ENCODE measurements around the gene TP63. TPM values are rescaled to one million over a fixed set of nuclear protein-coding genes. Genes with fewer than 3 reads are reported as not detected.
A peak's percentile ranks its signal among the peaks of the same experiment; 100 is the strongest.

TP63 gene
- total and polyA plus RNA-seq, 7 experiments from 2014 or later: 0.11 to 0.97 (median 0.20) TPM; not detected in 4

DNA sequence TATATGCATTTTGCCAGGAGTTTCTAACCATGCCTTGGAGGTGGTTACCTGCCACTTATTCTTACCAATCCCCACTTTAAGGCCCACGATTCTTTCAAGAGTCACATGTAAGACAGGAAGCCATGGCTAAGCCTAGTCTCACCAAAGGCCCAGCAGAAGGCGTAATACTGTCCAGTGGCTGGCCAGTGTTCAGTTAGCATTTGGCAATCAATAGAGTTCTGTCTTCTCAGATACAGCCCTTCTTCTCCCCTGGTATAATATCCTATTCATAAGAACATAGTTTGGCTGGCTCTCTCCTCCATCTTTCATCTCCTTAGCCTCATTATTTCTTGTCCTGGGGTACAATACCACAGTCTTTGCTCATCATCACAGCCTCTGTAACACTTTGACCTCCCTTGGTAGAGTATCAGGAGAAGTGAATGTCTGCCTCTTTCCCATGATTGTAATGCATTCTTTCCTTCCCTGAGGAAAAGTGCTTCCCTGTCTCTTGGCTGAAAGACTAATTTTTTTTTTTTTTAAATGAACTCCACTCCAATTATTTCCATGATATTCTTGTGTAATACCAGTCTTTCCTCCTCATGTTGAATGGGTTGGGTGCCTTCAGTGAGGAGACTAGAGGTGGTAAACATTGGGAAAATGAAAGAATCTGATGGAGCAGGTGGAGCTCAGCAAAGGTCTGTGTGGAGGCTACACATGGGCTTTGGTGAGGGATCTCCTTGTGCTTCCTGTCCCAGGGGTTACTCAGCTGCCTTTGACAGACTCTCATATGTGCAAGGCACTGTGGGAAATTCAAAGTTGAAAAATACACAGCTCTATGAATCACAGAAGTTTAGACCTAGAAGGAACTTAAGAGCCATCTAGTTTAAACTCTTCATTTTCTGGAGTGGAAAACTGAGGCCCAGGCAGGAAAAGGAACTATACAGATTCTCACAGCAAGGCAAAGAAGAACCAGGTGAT, 271.3 kb downstream of the TP63 start:
- no peaks in the 10 kb centered on the region for H3K9me3 ChIP-seq (ENCODE audit: control insufficient read depth in 2 of 3, low read length in 3 of 3)
- H3K27me3 Mint-ChIP-seq: peaks cover 0 to 5% (median 0%) of the 10 kb centered on the region in 5 donors

DNA sequence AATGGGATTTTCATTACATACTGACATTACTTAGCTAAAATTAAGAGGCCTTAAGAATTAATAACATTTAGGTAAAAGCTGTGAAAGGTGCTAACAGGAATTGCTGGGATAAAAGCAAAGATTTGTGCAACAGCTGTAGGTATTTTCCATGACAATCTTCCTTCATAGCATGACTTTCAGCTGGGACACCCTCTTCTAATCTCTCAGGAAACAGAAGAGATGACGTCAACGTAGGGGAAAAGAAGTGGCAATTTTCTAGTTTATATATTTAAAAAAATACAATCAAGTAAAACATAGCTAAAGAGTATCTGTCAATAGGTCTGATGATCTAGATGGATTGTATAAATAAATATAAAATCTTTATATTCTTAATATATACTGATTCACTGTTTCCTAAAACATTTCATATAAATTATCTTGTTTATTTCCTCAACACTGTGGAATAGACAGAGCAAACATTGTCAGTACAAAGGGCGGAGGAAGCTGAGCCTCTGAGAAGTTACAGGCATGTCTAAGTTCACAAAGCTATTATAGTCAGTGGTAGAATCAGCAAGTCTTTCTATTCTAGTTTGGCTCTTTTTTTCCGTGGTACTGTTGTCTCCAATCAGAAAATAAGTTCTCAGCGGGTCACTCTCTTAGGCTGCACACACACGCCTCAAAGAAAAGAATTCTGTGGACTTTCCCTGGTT, 272.5 kb downstream of the TP63 start:
- Histone ChIP-seq H3K36me3 (ENCODE audit: control insufficient read depth in 2 of 3, insufficient read depth in 3 of 3, low read length in 3 of 3) (no peaks in the 10 kb centered on the region), H3K9me3 (ENCODE audit: control insufficient read depth in 2 of 3, low read length in 3 of 3) (no peaks in the 10 kb centered on the region), H3K4me3 (ENCODE audit: low read length) (no peak overlapping the region), H3K27ac (ENCODE audit: low read depth, low read length) (no peak overlapping the region), H3K4me1 (ENCODE audit: control insufficient read depth in 2 of 2, insufficient read depth in 2 of 2, low read length in 2 of 2) (no peaks in the 10 kb centered on the region), H3K27me3 (ENCODE audit: control insufficient read depth in 2 of 2, insufficient read depth in 2 of 2, low read length in 2 of 2) (no peaks in the 10 kb centered on the region)
- Mint-ChIP-seq H3K4me1 (no peaks in the 10 kb centered on the region), H3K36me3 (no peaks in the 10 kb centered on the region), H3K27ac (no peak overlapping the region), H3K27me3 (peaks cover 0 to 5% (median 0%) of the 10 kb centered on the region in 5 donors), H3K9me3 (peaks cover 0 to 4% (median 0%) of the 10 kb centered on the region in 11 donors), H3K4me3 (no peak overlapping the region)
- intact Hi-C loops (cut with micrococcal nuclease): no loop called here
- ChIA-PET CTCF (no interaction called here), POLR2A (interaction anchor here (0.7 kb wide), 1 partner anchor 32 kb away, joined by 3 read pairs; no protein-coding TSS in a partner anchor)
- ATAC-seq: no peak
- DNase-seq: no peak

More for the DNA sequence above, 271.3 kb downstream of the TP63 start:
- peaks cover 0 to 4% (median 0%) of the 10 kb centered on the region in 11 donors for H3K9me3 Mint-ChIP-seq
- ChIA-PET CTCF (no interaction called here), POLR2A (no interaction called here)
- no peak for ATAC-seq
- intact Hi-C loops (cut with micrococcal nuclease): no loop called here
- no peaks in the 10 kb centered on the region for H3K4me1 Mint-ChIP-seq
- peak overlapping the region in 1 of 9 donors; percentile 21 for H3K27ac Mint-ChIP-seq
- Histone ChIP-seq H3K4me1 (ENCODE audit: control insufficient read depth in 2 of 2, insufficient read depth in 2 of 2, low read length in 2 of 2) (no peaks in the 10 kb centered on the region), H3K27me3 (ENCODE audit: control insufficient read depth in 2 of 2, insufficient read depth in 2 of 2, low read length in 2 of 2) (no peaks in the 10 kb centered on the region), H3K36me3 (ENCODE audit: control insufficient read depth in 2 of 3, insufficient read depth in 3 of 3, low read length in 3 of 3) (no peaks in the 10 kb centered on the region), H3K4me3 (ENCODE audit: low read length) (no peak overlapping the region), H3K27ac (ENCODE audit: low read depth, low read length) (no peak overlapping the region)
- H3K36me3 Mint-ChIP-seq: no peaks in the 10 kb centered on the region
- no peak overlapping the region for H3K4me3 Mint-ChIP-seq
- DNase-seq: no peak

DNA sequence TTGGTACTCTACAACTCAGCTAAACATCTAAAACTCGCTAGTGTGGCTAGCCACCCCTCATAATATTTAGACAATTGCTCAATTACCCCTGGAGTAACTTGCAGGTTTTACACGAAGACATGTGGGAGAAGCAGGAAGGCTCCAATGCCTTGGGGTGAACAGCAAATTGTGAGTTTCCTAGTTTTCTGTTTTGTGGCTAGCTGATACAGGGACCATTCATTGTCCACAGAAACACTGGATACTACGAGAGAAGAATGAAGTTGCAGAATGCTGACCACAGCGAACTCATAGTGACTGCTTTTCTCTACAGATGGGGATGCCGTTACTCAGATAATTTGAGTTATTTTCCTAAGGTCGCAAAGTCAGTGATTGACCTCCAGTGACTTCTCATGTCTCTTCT, 276.6 kb downstream of the TP63 start:
- Histone ChIP-seq H3K4me3 (ENCODE audit: low read length) (no peak overlapping the region), H3K36me3 (ENCODE audit: control insufficient read depth in 2 of 3, insufficient read depth in 3 of 3, low read length in 3 of 3) (no peaks in the 10 kb centered on the region), H3K27ac (ENCODE audit: low read depth, low read length) (no peak overlapping the region), H3K27me3 (ENCODE audit: control insufficient read depth in 2 of 2, insufficient read depth in 2 of 2, low read length in 2 of 2) (no peaks in the 10 kb centered on the region), H3K4me1 (ENCODE audit: control insufficient read depth in 2 of 2, insufficient read depth in 2 of 2, low read length in 2 of 2) (no peaks in the 10 kb centered on the region), H3K9me3 (ENCODE audit: control insufficient read depth in 2 of 3, low read length in 3 of 3) (no peaks in the 10 kb centered on the region)
- H3K4me3 Mint-ChIP-seq: no peak overlapping the region
- H3K27ac Mint-ChIP-seq: no peak overlapping the region
- intact Hi-C loops (cut with micrococcal nuclease): no loop called here
- H3K27me3 Mint-ChIP-seq: peaks cover 0 to 5% (median 0%) of the 10 kb centered on the region in 5 donors
- CTCF ChIA-PET: interaction anchor here (1.3 kb wide), 1 partner anchor 635 kb away, joined by 3 read pairs; no protein-coding TSS in a partner anchor
- DNase-seq: no peak
- peaks cover 0 to 4% (median 0%) of the 10 kb centered on the region in 11 donors for H3K9me3 Mint-ChIP-seq
- no peaks in the 10 kb centered on the region for H3K4me1 Mint-ChIP-seq
- ATAC-seq: no peak
- POLR2A ChIA-PET: no interaction called here
- no peaks in the 10 kb centered on the region for H3K36me3 Mint-ChIP-seq

DNA sequence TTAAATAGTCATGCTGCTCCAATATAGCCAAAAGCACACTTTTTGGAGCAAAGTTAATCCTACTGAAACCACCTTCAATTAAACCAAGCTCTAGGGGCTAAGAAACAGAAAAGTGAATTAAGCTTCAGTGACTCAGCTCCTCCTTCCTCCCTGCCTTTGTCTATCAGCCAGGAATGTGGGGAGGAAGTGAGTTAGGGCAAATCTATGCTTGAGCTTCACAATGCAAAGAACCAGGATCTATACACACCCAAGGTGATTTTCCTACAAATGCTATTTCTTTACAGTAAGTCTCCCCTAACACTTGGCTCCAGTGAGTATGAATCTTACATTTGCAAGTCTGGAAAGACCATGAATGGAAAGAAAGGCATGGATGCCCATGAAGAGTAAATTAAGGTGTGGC, 277.5 kb downstream of the TP63 start:
- Histone ChIP-seq H3K9me3 (ENCODE audit: control insufficient read depth in 2 of 3, low read length in 3 of 3) (no peaks in the 10 kb centered on the region), H3K4me3 (ENCODE audit: low read length) (no peak overlapping the region), H3K27me3 (ENCODE audit: control insufficient read depth in 2 of 2, insufficient read depth in 2 of 2, low read length in 2 of 2) (no peaks in the 10 kb centered on the region), H3K4me1 (ENCODE audit: control insufficient read depth in 2 of 2, insufficient read depth in 2 of 2, low read length in 2 of 2) (no peaks in the 10 kb centered on the region), H3K36me3 (ENCODE audit: control insufficient read depth in 2 of 3, insufficient read depth in 3 of 3, low read length in 3 of 3) (no peaks in the 10 kb centered on the region), H3K27ac (ENCODE audit: low read depth, low read length) (no peak overlapping the region)
- peaks cover 0 to 9% (median 5%) of the 10 kb centered on the region in 5 donors for H3K27me3 Mint-ChIP-seq
- ChIA-PET CTCF (no interaction called here), POLR2A (no interaction called here)
- H3K9me3 Mint-ChIP-seq: peaks cover 0 to 4% (median 0%) of the 10 kb centered on the region in 11 donors
- no peak for ATAC-seq
- no peak overlapping the region for H3K4me3 Mint-ChIP-seq
- H3K4me1 Mint-ChIP-seq: no peaks in the 10 kb centered on the region
- intact Hi-C loops (cut with micrococcal nuclease): no loop called here
- H3K36me3 Mint-ChIP-seq: no peaks in the 10 kb centered on the region
- no peak for DNase-seq
- H3K27ac Mint-ChIP-seq: no peak overlapping the region

DNA sequence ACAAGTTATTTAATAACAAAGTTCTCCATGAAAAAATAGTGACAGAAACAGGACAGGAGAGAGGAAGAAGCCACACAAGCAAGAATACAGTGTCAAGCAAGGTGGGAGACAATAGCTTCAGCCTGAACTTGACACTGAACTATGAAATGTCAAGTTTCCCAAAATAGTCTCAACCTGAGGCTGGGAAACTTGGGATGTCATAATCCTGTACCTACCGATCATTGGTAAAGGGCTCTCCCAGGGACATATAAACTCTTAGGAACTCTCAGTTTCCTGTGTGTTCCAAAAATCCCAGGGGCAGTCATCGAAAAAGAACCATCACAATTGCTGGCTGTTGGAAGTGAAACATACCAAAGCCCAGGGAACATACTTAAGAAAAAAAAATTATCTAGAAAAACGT, 277.9 kb downstream of the TP63 start:
- POLR2A ChIA-PET: no interaction called here
- Histone ChIP-seq H3K36me3 (ENCODE audit: control insufficient read depth in 2 of 3, insufficient read depth in 3 of 3, low read length in 3 of 3) (no peaks in the 10 kb centered on the region), H3K4me1 (ENCODE audit: control insufficient read depth in 2 of 2, insufficient read depth in 2 of 2, low read length in 2 of 2) (no peaks in the 10 kb centered on the region), H3K27me3 (ENCODE audit: control insufficient read depth in 2 of 2, insufficient read depth in 2 of 2, low read length in 2 of 2) (no peaks in the 10 kb centered on the region), H3K9me3 (ENCODE audit: control insufficient read depth in 2 of 3, low read length in 3 of 3) (no peaks in the 10 kb centered on the region), H3K4me3 (ENCODE audit: low read length) (no peak overlapping the region), H3K27ac (ENCODE audit: low read depth, low read length) (no peak overlapping the region)
- DNase-seq (no peak), ATAC-seq (no peak)
- intact Hi-C loops (cut with micrococcal nuclease): no loop called here
- Mint-ChIP-seq H3K4me3 (no peak overlapping the region), H3K36me3 (no peaks in the 10 kb centered on the region), H3K27me3 (peaks cover 0 to 12% (median 8%) of the 10 kb centered on the region in 5 donors), H3K9me3 (peaks cover 0 to 4% (median 0%) of the 10 kb centered on the region in 11 donors), H3K27ac (no peak overlapping the region), H3K4me1 (no peaks in the 10 kb centered on the region)
- CTCF ChIA-PET: no interaction called here

DNA sequence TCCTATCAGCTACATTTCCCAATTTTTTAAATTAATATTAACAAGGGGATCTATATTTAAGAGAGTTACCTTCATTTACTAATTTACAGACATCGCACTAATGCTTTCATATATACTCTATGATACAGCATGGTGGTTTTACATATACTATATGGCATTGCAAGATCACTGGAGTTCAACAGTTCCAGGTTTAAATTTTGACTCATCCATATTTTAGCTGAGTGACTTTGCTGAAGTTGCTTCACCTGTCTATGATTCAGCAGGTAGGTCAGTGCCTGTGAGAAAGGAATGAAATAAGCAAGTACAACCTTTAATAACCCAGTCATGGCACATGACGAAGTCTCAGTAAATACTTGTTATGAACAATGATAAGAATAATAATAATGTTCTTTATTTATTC, 278.4 kb downstream of the TP63 start:
- Mint-ChIP-seq H3K9me3 (peaks cover 0 to 4% (median 0%) of the 10 kb centered on the region in 11 donors), H3K36me3 (no peaks in the 10 kb centered on the region), H3K4me1 (no peaks in the 10 kb centered on the region), H3K27ac (no peak overlapping the region), H3K27me3 (peaks cover 0 to 12% (median 8%) of the 10 kb centered on the region in 5 donors), H3K4me3 (no peak overlapping the region)
- intact Hi-C loops (cut with micrococcal nuclease): no loop called here
- no peak overlapping the region for H3K4me3 ChIP-seq (ENCODE audit: low read length)
- H3K9me3 ChIP-seq (ENCODE audit: control insufficient read depth in 2 of 3, low read length in 3 of 3): no peaks in the 10 kb centered on the region
- H3K36me3 ChIP-seq (ENCODE audit: control insufficient read depth in 2 of 3, insufficient read depth in 3 of 3, low read length in 3 of 3): no peaks in the 10 kb centered on the region
- ChIA-PET CTCF (no interaction called here), POLR2A (no interaction called here)
- DNase-seq (no peak), ATAC-seq (no peak)
- no peaks in the 10 kb centered on the region for H3K27me3 ChIP-seq (ENCODE audit: control insufficient read depth in 2 of 2, insufficient read depth in 2 of 2, low read length in 2 of 2)
- no peaks in the 10 kb centered on the region for H3K4me1 ChIP-seq (ENCODE audit: control insufficient read depth in 2 of 2, insufficient read depth in 2 of 2, low read length in 2 of 2)
- H3K27ac ChIP-seq (ENCODE audit: low read depth, low read length): no peak overlapping the region
